HCT116 (cell line): Measurements from ENCODE around the gene TNFRSF12A. TPM values are rescaled to one million over a fixed set of nuclear protein-coding genes. Genes with fewer than 3 reads are reported as not detected.
A peak's percentile ranks its signal among the peaks of the same experiment; 100 is the strongest.

Source experiments
- ATAC-seq: fragments of 200-7000 bp; cut with Tn5 transposase; 2 replicates; pipeline ENCODE4 v1.9.1; 2020; ENCODE audit warnings: mild to moderate bottlenecking, moderate library complexity
- BruUV-seq: library from RNA; stranded (reverse); fragments of 400-500 nt; replicated peaks from 2 replicates; lab custom pipeline; 2021; lab: Mats Ljungman, UMichigan
- CTCF ChIA-PET: fragments of 300-600 bp; sonication (Branson Sonifier 250); formaldehyde crosslinking; loops from one replicate; lab custom pipeline; 2021; ENCODE audit warnings: antibody characterized with exemption; lab: Charles Lee
- POLR2A ChIA-PET: fragments of 300-600, 350-600 bp; sonication (Branson Sonifier 250); formaldehyde crosslinking; loops from one replicate; lab custom pipeline; 2021; ENCODE audit warnings: antibody characterized with exemption; lab: Charles Lee
- RAD21 ChIA-PET, 2 experiments: fragments of 300-600 bp; sonication (Branson Sonifier 250); formaldehyde crosslinking; loops; one replicate each; lab custom pipeline; 2023; ENCODE audit warnings: low total read pairs in 2 of 2; ENCODE audit not compliant: uncharacterized antibody in 2 of 2, unreplicated experiment in 2 of 2, low non-redundant PET in 1 of 2; lab: Charles Lee
- DNase-seq: peaks from one replicate; pipeline ENCODE4 v3.0.0-alpha.2; 2010; ENCODE audit warnings: low read depth, low spot score
- H2AFZ ChIP-seq: fragments of 200-600 bp; shearing (Covaris generic), sonication (generic); 2 replicates; pipeline ENCODE4 v1.6.1; 2017; ENCODE audit warnings: low read depth, mixed run types, mixed read lengths, antibody characterized with exemption, low read length; ENCODE audit not compliant: poor library complexity, severe bottlenecking
- H3K27ac ChIP-seq: 2 replicates; pipeline ENCODE4 v1.5.1; 2012; ENCODE audit warnings: low read depth, low read length
- H3K27me3 ChIP-seq: fragments of 200-600 bp; sonication (generic); 2 replicates; pipeline ENCODE4 v1.6.1; 2016; ENCODE audit warnings: mixed run types, low read length, mixed read lengths; ENCODE audit not compliant: insufficient read depth
- H3K36me3 ChIP-seq, 2 experiments: fragments of 200-500 bp in 1 of 2; fragments of 200-600 bp in 1 of 2; sonication (Bioruptor generic) in 1 of 2; sonication (generic) in 1 of 2; 2 replicates each; pipeline versions ENCODE4 v1.5.1 to v1.6.1; 2014 to 2016; ENCODE audit warnings: low read length in 2 of 2, inconsistent platforms in 1 of 2, mixed read lengths in 1 of 2, mixed run types in 1 of 2; ENCODE audit not compliant: insufficient read depth in 2 of 2, control insufficient read depth in 1 of 2
- H3K4me1 ChIP-seq, 2 experiments: fragments of 200-600 bp in 1 of 2; sonication (generic) in 1 of 2; 2 replicates each; pipeline versions ENCODE4 v1.5.1 to v1.6.1; 2012 to 2017; ENCODE audit warnings: low read length in 2 of 2, inconsistent platforms in 1 of 2, mild to moderate bottlenecking in 1 of 2, mixed read lengths in 1 of 2, mixed run types in 1 of 2, moderate library complexity in 1 of 2; ENCODE audit not compliant: insufficient read depth in 2 of 2, control insufficient read depth in 1 of 2
- H3K4me2 ChIP-seq: fragments of 200-600 bp; sonication (generic); 2 replicates; pipeline ENCODE4 v1.6.1; 2017; ENCODE audit warnings: mixed run types, low read length, mixed read lengths
- H3K4me3 ChIP-seq, 2 experiments: fragments of 200-600 bp in 1 of 2; sonication (generic) in 1 of 2; replicated peaks in 1 of 2; 2 replicates each; pipeline ENCODE4 v1.5.1; 2011 to 2016; ENCODE audit warnings: low read length in 2 of 2, control low read depth in 1 of 2, low read depth in 1 of 2, mild to moderate bottlenecking in 1 of 2, mixed read lengths in 1 of 2, mixed run types in 1 of 2
- H3K79me2 ChIP-seq: fragments of 200-600 bp; sonication (generic); 2 replicates; pipeline ENCODE4 v1.6.1; 2017; ENCODE audit warnings: mild to moderate bottlenecking, mixed run types, low read length, moderate library complexity, mixed read lengths; ENCODE audit not compliant: insufficient read depth
- H3K9ac ChIP-seq: fragments of 200-600 bp; sonication (generic); 2 replicates; pipeline ENCODE4 v1.6.1; 2016; ENCODE audit warnings: low read length, mixed read lengths
- H3K9me2 ChIP-seq: fragments of 200-600 bp; sonication (generic), shearing (Covaris generic); 2 replicates; pipeline ENCODE4 v1.6.1; 2017; ENCODE audit warnings: mixed run types, mild to moderate bottlenecking, moderate library complexity; ENCODE audit not compliant: insufficient read depth
- H3K9me3 ChIP-seq, 2 experiments: fragments of 200-500 bp in 1 of 2; fragments of 200-600 bp in 1 of 2; sonication (Bioruptor generic) in 1 of 2; sonication (generic) in 1 of 2; 2 replicates each; pipeline ENCODE4 v1.6.1; 2014 to 2017; ENCODE audit warnings: low read length in 2 of 2, mixed read lengths in 2 of 2, inconsistent platforms in 1 of 2, low read depth in 1 of 2, mild to moderate bottlenecking in 1 of 2, mixed run types in 1 of 2, moderate library complexity in 1 of 2; ENCODE audit not compliant: control insufficient read depth in 1 of 2, insufficient read depth in 1 of 2
- H4K20me1 ChIP-seq: fragments of 200-600 bp; sonication (generic), shearing (Covaris generic); 2 replicates; pipeline ENCODE4 v1.6.1; 2017; ENCODE audit warnings: mixed run types, mild to moderate bottlenecking, moderate library complexity; ENCODE audit not compliant: insufficient read depth
- CBX3 ChIP-seq: IDR thresholded peaks from 2 replicates; pipeline ENCODE4 v1.6.1; 2012; ENCODE audit warnings: low read depth
- EGR1 ChIP-seq: IDR thresholded peaks from 2 replicates; pipeline ENCODE4 v1.6.1; 2012; ENCODE audit warnings: low read depth
- ELF1 ChIP-seq: IDR thresholded peaks from 2 replicates; pipeline ENCODE4 v1.6.1; 2012; ENCODE audit warnings: low read depth, borderline replicate concordance
- EZH2 ChIP-seq: fragments of 200-600 bp; sonication (generic); IDR thresholded peaks from 2 replicates; pipeline ENCODE4 v1.6.1; 2017; ENCODE audit warnings: antibody characterized with exemption, mixed run types
- EZH2phosphoT487 ChIP-seq: fragments of 200-600 bp; IDR thresholded peaks from 2 replicates; pipeline ENCODE4 v1.6.1; 2018; ENCODE audit warnings: antibody characterized with exemption, borderline replicate concordance
- FOSL1 ChIP-seq: IDR thresholded peaks from 2 replicates; pipeline ENCODE4 v1.6.1; 2012; ENCODE audit warnings: low read depth
- JUND ChIP-seq: IDR thresholded peaks from 2 replicates; pipeline ENCODE4 v1.6.1; 2012
- POLR2AphosphoS5 ChIP-seq: IDR thresholded peaks from 2 replicates; pipeline ENCODE4 v1.6.1; 2011; ENCODE audit warnings: mild to moderate bottlenecking, low read depth, low read length, moderate library complexity
- RAD21 ChIP-seq: IDR thresholded peaks from 2 replicates; pipeline ENCODE4 v1.6.1; 2012; ENCODE audit warnings: low read depth, mild to moderate bottlenecking
- YY1 ChIP-seq: IDR thresholded peaks from 2 replicates; pipeline ENCODE4 v1.6.1; 2011; ENCODE audit warnings: low read length, low read depth, moderate library complexity, mild to moderate bottlenecking; ENCODE audit not compliant: insufficient replicate concordance; ENCODE audit errors: extremely low read depth
- intact Hi-C: fragments of 100-400 bp; cut with micrococcal nuclease; formaldehyde crosslinking; loops from 2 replicates; pipeline ENCODE4 v1.10.0; 2022
- total RNA-seq: library from RNA; stranded (reverse); gene quantifications from one replicate; pipeline ENCODE4 v1.2.1, GENCODE V29; 2021; ENCODE audit not compliant: unreplicated experiment
- TF ChIP-seq, protein P1 (sequence below): IDR thresholded peaks from 2 replicates; pipeline ENCODE4 v1.6.1; 2011; ENCODE audit warnings: mild to moderate bottlenecking, low read length, moderate library complexity; ENCODE audit not compliant: insufficient replicate concordance; ENCODE audit errors: extremely low read depth
- TF ChIP-seq, protein P2 (sequence below), 3 experiments: fragments of 200-600 bp in 1 of 3; sonication (generic) in 1 of 3; IDR thresholded peaks in 2 of 3; conservative IDR thresholded peaks in 1 of 3; 2 replicates each; pipeline ENCODE4 v1.5.1; 2012 to 2017; ENCODE audit warnings: low read depth in 2 of 3, low read length in 2 of 3, antibody characterized with exemption in 1 of 3, borderline replicate concordance in 1 of 3, control low read depth in 1 of 3, mild to moderate bottlenecking in 1 of 3, mixed read lengths in 1 of 3, mixed run types in 1 of 3, moderate library complexity in 1 of 3; ENCODE audit not compliant: insufficient read depth in 1 of 3

Gene TNFRSF12A
- total RNA-seq, 1 experiment from 2014 or later = 188 TPM

GRCh38 chr16:2970563-2970962 lies 49.6 kb upstream of the TNFRSF12A start:
- no peaks in the 10 kb centered on the region for H3K27me3 ChIP-seq
- ChIA-PET POLR2A (interaction anchor here (1.0 to 2.4 kb wide), 3 partner anchors 10 to 50 kb away, joined by 3 to 12 read pairs (median 10); partner anchors contain the start of genes PKMYT1 and TNFRSF12A), CTCF (interaction anchor here (0.6 to 1.3 kb wide), 3 partner anchors 8 to 57 kb away, joined by 3 to 6 read pairs (median 4); no protein-coding TSS in a partner anchor), RAD21 (no interaction called here)
- H3K79me2 ChIP-seq = peaks cover 39% of the 10 kb centered on the region
- H3K4me3 ChIP-seq = peak overlapping the region; percentile 66 to 79
- H3K9me2 ChIP-seq = no peaks in the 10 kb centered on the region
- ATAC-seq = no peak
- H3K9me3 ChIP-seq = no peaks in the 10 kb centered on the region
- H3K9ac ChIP-seq = peak overlapping the region; percentile 91
- no peak overlapping the region for H2AFZ ChIP-seq
- H4K20me1 ChIP-seq = peaks cover 6% of the 10 kb centered on the region; the same call in 1 of the 2 replicates
- DNase-seq = no peak
- peak overlapping the region; percentile 95 for H3K27ac ChIP-seq
- H3K36me3 ChIP-seq = peaks cover 5 to 17% of the 10 kb centered on the region in 2 experiments; a peak in 3 of 4 replicates
- peak overlapping the region; percentile 89 for H3K4me2 ChIP-seq
- TF ChIP-seq, protein P1, sequence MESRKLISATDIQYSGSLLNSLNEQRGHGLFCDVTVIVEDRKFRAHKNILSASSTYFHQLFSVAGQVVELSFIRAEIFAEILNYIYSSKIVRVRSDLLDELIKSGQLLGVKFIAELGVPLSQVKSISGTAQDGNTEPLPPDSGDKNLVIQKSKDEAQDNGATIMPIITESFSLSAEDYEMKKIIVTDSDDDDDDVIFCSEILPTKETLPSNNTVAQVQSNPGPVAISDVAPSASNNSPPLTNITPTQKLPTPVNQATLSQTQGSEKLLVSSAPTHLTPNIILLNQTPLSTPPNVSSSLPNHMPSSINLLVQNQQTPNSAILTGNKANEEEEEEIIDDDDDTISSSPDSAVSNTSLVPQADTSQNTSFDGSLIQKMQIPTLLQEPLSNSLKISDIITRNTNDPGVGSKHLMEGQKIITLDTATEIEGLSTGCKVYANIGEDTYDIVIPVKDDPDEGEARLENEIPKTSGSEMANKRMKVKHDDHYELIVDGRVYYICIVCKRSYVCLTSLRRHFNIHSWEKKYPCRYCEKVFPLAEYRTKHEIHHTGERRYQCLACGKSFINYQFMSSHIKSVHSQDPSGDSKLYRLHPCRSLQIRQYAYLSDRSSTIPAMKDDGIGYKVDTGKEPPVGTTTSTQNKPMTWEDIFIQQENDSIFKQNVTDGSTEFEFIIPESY = no peak
- no peak for TF ChIP-seq FOSL1
- no peak for TF ChIP-seq EGR1
- TF ChIP-seq POLR2AphosphoS5 = no peak
- TF ChIP-seq EZH2phosphoT487 = no peak
- no peak for TF ChIP-seq RAD21
- no peak for TF ChIP-seq JUND
- TF ChIP-seq CBX3 = no peak
- TF ChIP-seq, protein P2, sequence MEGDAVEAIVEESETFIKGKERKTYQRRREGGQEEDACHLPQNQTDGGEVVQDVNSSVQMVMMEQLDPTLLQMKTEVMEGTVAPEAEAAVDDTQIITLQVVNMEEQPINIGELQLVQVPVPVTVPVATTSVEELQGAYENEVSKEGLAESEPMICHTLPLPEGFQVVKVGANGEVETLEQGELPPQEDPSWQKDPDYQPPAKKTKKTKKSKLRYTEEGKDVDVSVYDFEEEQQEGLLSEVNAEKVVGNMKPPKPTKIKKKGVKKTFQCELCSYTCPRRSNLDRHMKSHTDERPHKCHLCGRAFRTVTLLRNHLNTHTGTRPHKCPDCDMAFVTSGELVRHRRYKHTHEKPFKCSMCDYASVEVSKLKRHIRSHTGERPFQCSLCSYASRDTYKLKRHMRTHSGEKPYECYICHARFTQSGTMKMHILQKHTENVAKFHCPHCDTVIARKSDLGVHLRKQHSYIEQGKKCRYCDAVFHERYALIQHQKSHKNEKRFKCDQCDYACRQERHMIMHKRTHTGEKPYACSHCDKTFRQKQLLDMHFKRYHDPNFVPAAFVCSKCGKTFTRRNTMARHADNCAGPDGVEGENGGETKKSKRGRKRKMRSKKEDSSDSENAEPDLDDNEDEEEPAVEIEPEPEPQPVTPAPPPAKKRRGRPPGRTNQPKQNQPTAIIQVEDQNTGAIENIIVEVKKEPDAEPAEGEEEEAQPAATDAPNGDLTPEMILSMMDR (IDR thresholded peaks at IDR 0.05 in 2 of 3, conservative IDR thresholded peaks at IDR 0.05 in 1 of 3; ENCODE audit: borderline replicate concordance in 1 of 3, insufficient read depth in 1 of 3, low read depth in 2 of 3, low read length in 2 of 3) = no peak
- TF ChIP-seq EZH2 = no peak
- TF ChIP-seq ELF1 = no peak
- no peak for TF ChIP-seq YY1
- peaks cover 16 to 43% of the 10 kb centered on the region in 2 experiments for H3K4me1 ChIP-seq
- intact Hi-C loops = no loop called here
- TSS peak; percentile 42 for BruUV-seq
